ENCODE measurements around the gene BRIX1.

DNA sequence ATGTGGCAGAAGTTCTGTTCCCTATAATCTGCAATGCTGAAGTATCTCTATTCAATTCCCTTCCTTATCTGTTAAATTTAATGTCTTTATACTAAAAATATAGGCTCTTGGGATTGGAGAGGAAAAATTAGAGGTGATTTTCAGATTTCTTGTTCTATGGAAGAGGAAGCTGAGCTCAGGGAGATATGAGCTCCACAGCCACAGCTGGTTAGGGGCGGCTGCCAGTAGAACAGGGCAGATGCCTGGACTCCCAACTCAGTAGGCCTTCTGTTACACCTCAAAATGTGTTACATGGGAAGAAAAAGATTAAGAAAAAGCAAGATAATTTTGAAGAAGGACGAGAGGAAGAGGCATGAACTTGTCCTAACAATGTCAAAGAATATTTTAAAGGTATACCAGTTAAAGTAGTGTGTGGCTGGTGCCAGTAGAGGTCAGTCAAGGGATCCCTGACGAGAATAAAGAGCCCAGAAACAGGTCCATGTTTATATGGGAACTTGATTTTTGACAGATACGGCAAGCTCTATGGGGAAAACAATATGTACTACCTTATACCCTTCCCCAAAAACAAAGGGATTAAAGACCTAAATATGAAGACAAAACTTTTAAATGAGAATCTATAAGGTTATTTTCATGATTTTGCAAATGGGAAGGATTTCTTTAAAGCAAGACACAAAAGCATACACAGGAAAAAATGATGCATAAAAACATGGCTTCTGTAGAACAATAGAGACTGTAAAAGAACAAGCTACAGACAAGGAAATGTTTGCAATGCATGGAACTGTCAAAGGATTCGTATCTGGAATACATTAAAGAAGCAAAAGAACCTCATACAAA lies 42.6 kb downstream of the BRIX1 start:
- TF ChIP-seq CTCF (IDR thresholded peaks at IDR 0.05; ENCODE audit: borderline replicate concordance, extremely low read depth, low read length, poor library complexity, severe bottlenecking) (peak; percentile 57), EZH2 (IDR thresholded peaks at IDR 0.05; ENCODE audit: borderline replicate concordance, low read depth, low read length, severe bottlenecking) (no peak)

All from DND-41 (cell line).